Suprapubic skin (tissue), 4 donors: ENCODE measurements around the gene DPP9.

Experiments used
- CTCF ChIP-seq, 2 donors: fragments of 200-600 bp in 1 of 2; fragments of 450-650 bp in 1 of 2; sonication (generic) in 1 of 2; IDR thresholded peaks; one replicate each; pipeline ENCODE4 v1.5.1; 2016 to 2019; ENCODE audit warnings: antibody characterized with exemption in 2 of 2, mild to moderate bottlenecking in 1 of 2, moderate library complexity in 1 of 2
- EP300 ChIP-seq: sonication (generic); formaldehyde crosslinking; IDR thresholded peaks from one replicate; pipeline ENCODE4 v1.6.1; 2017; ENCODE audit warnings: antibody characterized with exemption
- POLR2A ChIP-seq, 2 donors: fragments of 450-650 bp; IDR thresholded peaks; one replicate each; pipeline ENCODE4 v1.6.1; 2017; ENCODE audit warnings: antibody characterized with exemption in 2 of 2, mild to moderate bottlenecking in 2 of 2, moderate library complexity in 2 of 2
- POLR2AphosphoS5 ChIP-seq, 3 donors: sonication (generic); formaldehyde crosslinking; IDR thresholded peaks; one replicate each; pipeline ENCODE4 v1.6.1; 2017; ENCODE audit warnings: antibody characterized with exemption in 3 of 3

DNA sequence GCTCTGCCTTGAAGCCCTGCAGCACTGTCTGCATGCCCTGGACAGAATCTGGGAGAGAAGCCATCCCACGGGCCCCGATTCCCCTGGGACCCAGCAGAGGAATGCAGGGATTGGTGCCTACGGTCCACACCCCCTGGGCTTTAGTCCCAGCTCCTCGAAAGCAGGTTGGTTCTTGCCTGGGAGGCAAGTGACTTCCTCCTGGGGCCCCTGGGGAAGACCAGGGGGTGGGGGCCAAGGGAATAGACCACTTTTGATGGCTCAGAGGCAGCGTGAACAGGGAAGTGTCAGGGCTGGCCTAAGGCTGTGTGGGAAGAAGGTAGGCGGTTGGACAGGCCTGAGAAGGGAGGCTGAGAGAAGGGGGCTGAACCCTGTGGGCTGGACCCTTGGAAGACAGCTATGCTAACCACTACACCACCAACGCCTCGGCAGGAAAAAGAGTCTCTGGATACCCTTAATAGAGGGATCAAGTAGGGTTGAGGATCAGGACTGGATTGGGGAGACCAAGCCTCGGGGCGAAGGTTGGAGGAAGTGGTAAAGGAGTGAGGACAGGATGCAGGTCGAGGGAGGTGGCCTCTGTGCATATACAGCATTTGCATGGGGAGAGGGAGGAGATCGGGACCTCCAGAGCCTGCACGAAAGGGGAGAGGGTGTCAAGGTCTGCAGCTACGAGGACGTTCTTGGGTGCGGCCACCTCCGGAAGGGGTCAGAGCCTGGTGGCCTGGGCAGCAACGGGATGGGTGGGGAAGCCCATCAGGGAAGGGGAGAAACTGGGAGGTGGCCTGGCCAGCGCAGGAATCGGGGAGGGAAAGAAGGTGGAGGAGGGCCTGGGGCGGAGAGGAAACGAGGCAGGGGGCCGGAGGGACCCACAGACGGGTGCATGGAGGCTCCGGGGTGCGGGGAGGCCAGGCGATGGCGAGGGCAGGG lies 709 bp downstream of the DPP9 start:
- TF ChIP-seq CTCF (IDR thresholded peaks at IDR 0.05) = no peak
- TF ChIP-seq POLR2AphosphoS5 (IDR thresholded peaks at IDR 0.05) = no peak
- TF ChIP-seq POLR2A (IDR thresholded peaks at IDR 0.05) = no peak
- no peak for TF ChIP-seq EP300
